SK-N-SH (cell line): Measurements from ENCODE around the gene PXN.

Experiments
- CTCF ChIP-seq: fragments of 200-600 bp; sonication (generic); IDR thresholded peaks from 2 replicates; pipeline ENCODE4 v1.6.1; 2017; ENCODE audit warnings: antibody characterized with exemption, mild to moderate bottlenecking, moderate library complexity
- JUND ChIP-seq: IDR thresholded peaks from 2 replicates; pipeline ENCODE4 v1.4.0; 2012
- TAF1 ChIP-seq: IDR thresholded peaks from 2 replicates; pipeline ENCODE4 v1.6.1; 2012; ENCODE audit warnings: low read depth, mild to moderate bottlenecking, low read length, moderate library complexity, borderline replicate concordance
- USF1 ChIP-seq: IDR thresholded peaks from 2 replicates; pipeline ENCODE4 v1.4.0; 2012; ENCODE audit warnings: low read depth, borderline replicate concordance
- YY1 ChIP-seq: IDR thresholded peaks from 2 replicates; pipeline ENCODE4 v1.4.0; 2012; ENCODE audit warnings: low read depth, mild to moderate bottlenecking

- TF ChIP-seq CTCF (no peak), USF1 (no peak), JUND (no peak), TAF1 (no peak), YY1 (no peak)
Observed at GRCh38 chr12:120228041-120228290, 37.6 kb downstream of the PXN start.
